DND-41 (cell line): ENCODE results near the gene ABHD16B.

ENCODE experiments used
- ATAC-seq: fragments of 200-7000 bp; cut with Tn5 transposase; 3 replicates; pipeline ENCODE4 v1.9.1; 2021; ENCODE audit warnings: low read depth; ENCODE audit not compliant: insufficient read depth
- DNase-seq: peaks from one replicate; pipeline ENCODE4 v3.0.0-alpha.2; 2020
- H2AFZ ChIP-seq: 2 replicates; pipeline ENCODE4 v1.6.0; 2012; ENCODE audit warnings: low read depth, low read length
- H3K27ac ChIP-seq: 2 replicates; pipeline ENCODE4 v1.5.1; 2012; ENCODE audit warnings: low read length, inconsistent platforms
- H3K27me3 ChIP-seq: fragments of 200-600 bp; sonication (generic); 2 replicates; pipeline ENCODE4 v1.6.0; 2012; ENCODE audit warnings: low read length, mild to moderate bottlenecking, inconsistent platforms; ENCODE audit not compliant: insufficient read depth, poor library complexity
- H3K36me3 ChIP-seq: 2 replicates; pipeline ENCODE4 v1.5.1; 2012; ENCODE audit warnings: low read length, inconsistent platforms; ENCODE audit not compliant: insufficient read depth
- H3K4me1 ChIP-seq: 2 replicates; pipeline ENCODE4 v1.5.1; 2012; ENCODE audit warnings: mild to moderate bottlenecking, low read length; ENCODE audit not compliant: insufficient read depth
- H3K4me2 ChIP-seq: 2 replicates; pipeline ENCODE4 v1.6.0; 2012; ENCODE audit warnings: mild to moderate bottlenecking, moderate library complexity, low read length, inconsistent platforms; ENCODE audit not compliant: insufficient read depth
- H3K4me3 ChIP-seq, 2 experiments: fragments of 200-600 bp in 1 of 2; shearing (Covaris generic) in 1 of 2; 2 replicates each; pipeline ENCODE4 v1.5.1; 2012 to 2016; ENCODE audit warnings: inconsistent platforms in 2 of 2, low read length in 2 of 2, mild to moderate bottlenecking in 2 of 2, low read depth in 1 of 2, moderate library complexity in 1 of 2
- H3K79me2 ChIP-seq: 2 replicates; pipeline ENCODE4 v1.6.0; 2012; ENCODE audit warnings: low read length, inconsistent platforms; ENCODE audit not compliant: insufficient read depth
- H3K9ac ChIP-seq: 2 replicates; pipeline ENCODE4 v1.6.0; 2012; ENCODE audit warnings: low read depth, mild to moderate bottlenecking, inconsistent platforms, low read length, moderate library complexity
- H3K9me3 ChIP-seq: 2 replicates; pipeline ENCODE4 v1.5.1; 2012; ENCODE audit warnings: low read length, moderate library complexity, mild to moderate bottlenecking, inconsistent platforms; ENCODE audit not compliant: insufficient read depth, severe bottlenecking
- H4K20me1 ChIP-seq: 2 replicates; pipeline ENCODE4 v1.6.0; 2012; ENCODE audit warnings: low read length; ENCODE audit not compliant: insufficient read depth
- EZH2 ChIP-seq: IDR thresholded peaks from 3 replicates; pipeline ENCODE4 v1.6.1; 2012; ENCODE audit warnings: borderline replicate concordance, low read depth, mild to moderate bottlenecking, moderate library complexity, low read length, inconsistent platforms; ENCODE audit not compliant: severe bottlenecking
- TF ChIP-seq, protein P1 (sequence below): IDR thresholded peaks from 2 replicates; pipeline ENCODE4 v1.5.1; 2012; ENCODE audit warnings: borderline replicate concordance, low read length, moderate library complexity, mild to moderate bottlenecking; ENCODE audit not compliant: poor library complexity, severe bottlenecking; ENCODE audit errors: extremely low read depth

Gene ABHD16B

DNA sequence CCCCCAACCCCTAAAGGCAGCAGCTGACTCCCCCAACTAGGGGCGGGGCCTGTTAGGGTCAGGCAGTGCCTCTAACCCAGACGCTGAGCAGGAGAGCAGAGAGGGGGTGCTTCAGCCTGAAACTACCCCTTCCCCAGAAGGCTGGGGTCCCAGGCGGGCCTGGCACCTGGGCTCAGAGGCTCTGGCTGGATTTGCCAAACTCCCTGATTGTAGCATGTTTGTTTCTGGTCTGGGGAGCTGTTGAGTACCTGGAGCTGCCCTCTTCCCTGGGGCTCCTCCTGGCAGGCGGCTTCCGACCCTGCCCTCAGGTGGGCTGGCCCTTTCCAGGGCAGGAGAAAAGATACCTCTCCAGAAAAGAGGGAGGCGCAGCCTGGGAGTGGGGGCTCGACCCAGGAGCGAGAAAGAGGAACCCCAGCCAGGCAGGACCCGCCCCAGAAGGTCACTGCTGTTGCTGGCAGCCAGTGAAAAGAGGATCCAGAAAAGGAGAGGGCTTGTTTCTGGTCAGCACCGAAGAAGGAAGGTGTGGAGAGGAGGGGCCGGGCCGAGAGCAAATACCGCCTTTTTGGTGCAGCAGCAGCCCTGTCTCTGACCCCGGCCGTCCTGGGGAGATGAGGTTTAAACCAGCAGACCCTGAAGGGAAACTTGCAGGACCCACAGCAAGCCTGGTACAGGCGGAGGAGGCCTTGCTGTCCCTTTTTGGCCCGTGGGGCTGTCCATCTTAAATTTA, 810 bp upstream of the ABHD16B start:
- Histone ChIP-seq H3K4me3 (no peak overlapping the region), H3K36me3 (peaks cover 24% of the 10 kb centered on the region), H4K20me1 (peaks cover 15% of the 10 kb centered on the region), H3K79me2 (peaks cover 20% of the 10 kb centered on the region), H3K27ac (no peak overlapping the region), H3K9ac (no peak overlapping the region), H3K4me2 (no peak overlapping the region), H3K27me3 (no peaks in the 10 kb centered on the region), H2AFZ (no peak overlapping the region), H3K9me3 (no peaks in the 10 kb centered on the region), H3K4me1 (peaks cover 28% of the 10 kb centered on the region)
- DNase-seq (no peak), ATAC-seq (no peak)
- no peak for TF ChIP-seq EZH2
- TF ChIP-seq, protein P1, sequence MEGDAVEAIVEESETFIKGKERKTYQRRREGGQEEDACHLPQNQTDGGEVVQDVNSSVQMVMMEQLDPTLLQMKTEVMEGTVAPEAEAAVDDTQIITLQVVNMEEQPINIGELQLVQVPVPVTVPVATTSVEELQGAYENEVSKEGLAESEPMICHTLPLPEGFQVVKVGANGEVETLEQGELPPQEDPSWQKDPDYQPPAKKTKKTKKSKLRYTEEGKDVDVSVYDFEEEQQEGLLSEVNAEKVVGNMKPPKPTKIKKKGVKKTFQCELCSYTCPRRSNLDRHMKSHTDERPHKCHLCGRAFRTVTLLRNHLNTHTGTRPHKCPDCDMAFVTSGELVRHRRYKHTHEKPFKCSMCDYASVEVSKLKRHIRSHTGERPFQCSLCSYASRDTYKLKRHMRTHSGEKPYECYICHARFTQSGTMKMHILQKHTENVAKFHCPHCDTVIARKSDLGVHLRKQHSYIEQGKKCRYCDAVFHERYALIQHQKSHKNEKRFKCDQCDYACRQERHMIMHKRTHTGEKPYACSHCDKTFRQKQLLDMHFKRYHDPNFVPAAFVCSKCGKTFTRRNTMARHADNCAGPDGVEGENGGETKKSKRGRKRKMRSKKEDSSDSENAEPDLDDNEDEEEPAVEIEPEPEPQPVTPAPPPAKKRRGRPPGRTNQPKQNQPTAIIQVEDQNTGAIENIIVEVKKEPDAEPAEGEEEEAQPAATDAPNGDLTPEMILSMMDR: no peak

DNA sequence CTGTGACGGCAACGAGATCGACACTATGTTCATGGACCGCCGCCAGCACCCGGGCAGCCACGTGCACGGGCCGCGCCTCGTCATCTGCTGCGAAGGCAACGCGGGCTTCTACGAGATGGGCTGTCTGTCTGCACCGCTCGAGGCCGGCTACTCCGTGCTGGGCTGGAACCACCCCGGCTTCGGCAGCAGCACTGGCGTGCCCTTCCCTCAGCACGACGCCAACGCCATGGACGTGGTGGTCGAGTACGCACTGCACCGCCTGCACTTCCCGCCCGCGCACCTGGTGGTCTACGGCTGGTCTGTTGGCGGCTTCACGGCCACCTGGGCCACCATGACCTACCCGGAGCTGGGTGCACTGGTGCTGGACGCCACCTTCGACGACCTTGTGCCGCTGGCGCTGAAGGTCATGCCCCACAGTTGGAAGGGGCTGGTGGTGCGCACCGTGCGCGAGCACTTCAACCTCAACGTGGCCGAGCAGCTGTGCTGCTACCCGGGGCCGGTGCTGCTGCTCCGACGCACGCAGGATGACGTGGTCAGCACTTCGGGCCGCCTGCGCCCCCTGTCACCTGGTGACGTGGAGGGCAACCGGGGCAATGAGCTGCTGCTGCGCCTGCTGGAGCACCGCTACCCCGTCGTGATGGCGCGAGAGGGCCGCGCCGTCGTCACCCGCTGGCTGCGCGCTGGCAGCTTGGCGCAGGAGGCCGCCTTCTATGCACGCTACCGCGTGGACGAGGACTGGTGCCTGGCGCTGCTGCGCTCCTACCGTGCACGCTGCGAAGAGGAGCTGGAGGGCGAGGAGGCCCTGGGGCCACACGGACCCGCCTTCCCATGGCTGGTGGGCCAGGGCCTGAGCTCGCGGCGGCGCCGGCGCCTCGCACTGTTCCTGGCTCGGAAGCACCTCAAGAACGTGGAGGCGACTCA, 943 bp downstream of the ABHD16B start:
- peaks cover 45% of the 10 kb centered on the region for H3K4me1 ChIP-seq
- H3K9me3 ChIP-seq: no peaks in the 10 kb centered on the region
- DNase-seq (no peak), ATAC-seq (no peak)
- H3K27me3 ChIP-seq: no peaks in the 10 kb centered on the region
- no peak overlapping the region for H3K4me2 ChIP-seq
- no peak overlapping the region for H2AFZ ChIP-seq
- H3K4me3 ChIP-seq: no peak overlapping the region
- peaks cover 18% of the 10 kb centered on the region for H4K20me1 ChIP-seq
- TF ChIP-seq EZH2: no peak
- TF ChIP-seq, protein P1: no peak
- peaks cover 37% of the 10 kb centered on the region for H3K79me2 ChIP-seq
- peaks cover 27% of the 10 kb centered on the region for H3K36me3 ChIP-seq
- H3K9ac ChIP-seq: no peak overlapping the region
- no peak overlapping the region for H3K27ac ChIP-seq

DNA sequence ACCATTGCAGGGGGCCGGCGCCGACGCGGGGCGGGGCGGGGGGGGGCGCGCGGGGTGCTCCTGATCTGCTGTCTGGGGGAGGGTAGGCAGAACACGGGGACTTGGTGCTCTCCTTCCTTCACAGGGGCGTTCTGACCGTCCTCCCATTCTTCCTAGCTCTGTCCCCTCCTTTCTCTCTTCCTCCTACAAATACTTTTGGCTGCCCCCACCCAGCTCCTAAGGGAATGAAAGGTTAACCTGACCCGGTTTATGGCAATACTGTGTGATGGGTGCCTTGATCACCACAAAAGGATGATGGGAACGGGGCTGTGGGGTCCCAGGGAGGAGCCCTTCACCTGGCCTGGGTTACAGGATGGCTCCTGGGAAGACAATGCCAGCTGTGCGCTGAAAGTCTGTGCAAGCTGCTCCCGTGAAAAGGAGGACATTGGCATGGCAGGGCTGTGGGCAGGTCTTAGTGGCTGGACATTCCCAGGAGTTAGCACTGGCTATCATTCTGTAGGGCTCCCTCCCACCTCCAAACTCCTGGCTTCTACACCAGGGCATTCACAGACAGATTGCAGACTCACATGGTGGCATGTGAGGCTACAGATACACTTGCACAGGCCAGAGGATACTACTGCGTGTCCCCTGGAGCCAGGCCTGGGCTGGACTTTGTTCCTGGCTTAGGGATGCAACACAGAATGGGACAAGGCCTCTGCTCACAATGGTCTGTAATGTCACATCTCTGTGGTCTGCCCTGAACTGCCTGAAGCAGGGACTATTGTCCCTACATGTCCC, 1.9 kb downstream of the ABHD16B start:
- Histone ChIP-seq H3K27me3 (no peaks in the 10 kb centered on the region), H3K9me3 (no peaks in the 10 kb centered on the region), H4K20me1 (peaks cover 17% of the 10 kb centered on the region), H3K27ac (peak overlapping the region; percentile 72; the same call in 1 of the 2 replicates), H3K79me2 (peaks cover 46% of the 10 kb centered on the region), H3K4me3 (peak overlapping the region in 1 of 2 experiments; percentile 97; a peak in 2 of 4 replicates), H3K4me1 (peaks cover 49% of the 10 kb centered on the region), H3K9ac (peak overlapping the region; percentile 91), H3K36me3 (peaks cover 29% of the 10 kb centered on the region), H2AFZ (no peak overlapping the region), H3K4me2 (peak overlapping the region; percentile 99)
- DNase-seq (no peak), ATAC-seq (no peak)
- TF ChIP-seq, protein P1: no peak
- TF ChIP-seq EZH2: no peak
